HT1080 (cell line): ENCODE data around the gene MTSS2. TPM values are rescaled to one million over a fixed set of nuclear protein-coding genes. Genes with fewer than 3 reads are reported as not detected.
A peak's percentile ranks its signal among the peaks of the same experiment; 100 is the strongest.
"Not testable (repeated sequence)": the region's sequence is repeated elsewhere in the genome, so short reads cannot be mapped to it uniquely, and the experiment has no call there.

Source experiments
- DNase-seq: peaks from one replicate; pipeline ENCODE4 v3.0.0-alpha.2; 2015; ENCODE audit warnings: low read depth
- total RNA-seq: library from RNA; depleted of rRNA; stranded (reverse); fragments of >200 nt; shearing (Covaris generic); gene quantifications from 2 replicates; pipeline ENCODE4 v1.2.3, GENCODE V29; 2014

The MTSS2 gene
- total RNA-seq, 1 experiment from 2014 or later, result 16.0 TPM

DNA sequence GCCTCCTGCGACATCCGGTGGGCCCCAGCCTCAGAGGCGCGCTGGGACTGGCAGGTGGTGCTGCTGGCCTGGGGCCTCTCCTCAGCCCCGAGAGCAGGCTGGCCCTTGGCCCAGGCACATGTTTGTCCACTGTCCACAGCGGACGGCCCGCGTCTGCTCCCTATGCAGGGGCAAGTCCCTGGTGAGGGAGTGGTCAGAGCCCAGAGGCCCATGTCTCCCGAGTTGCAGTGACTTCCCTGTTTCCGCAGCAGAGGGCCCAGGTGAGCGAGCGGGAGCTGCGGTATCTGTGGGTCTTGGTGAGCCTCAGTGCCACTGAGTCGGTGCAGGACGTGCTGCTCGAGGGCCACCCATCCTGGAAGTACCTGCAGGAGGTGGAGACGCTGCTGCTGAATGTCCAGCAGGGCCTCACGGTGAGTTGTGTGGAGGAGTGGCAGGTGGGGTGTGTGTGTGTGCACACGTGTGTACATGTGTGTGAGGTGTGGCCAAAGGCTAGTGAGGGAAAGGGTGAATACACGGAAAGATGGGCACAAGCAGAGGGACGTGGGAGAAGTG is 29.1 kb downstream of the MTSS2 start:
- DNase-seq, result no peak

- no peak for DNase-seq
Measured at GRCh38 chr16:70656065-70656711, 29.7 kb downstream of the MTSS2 start.

DNA sequence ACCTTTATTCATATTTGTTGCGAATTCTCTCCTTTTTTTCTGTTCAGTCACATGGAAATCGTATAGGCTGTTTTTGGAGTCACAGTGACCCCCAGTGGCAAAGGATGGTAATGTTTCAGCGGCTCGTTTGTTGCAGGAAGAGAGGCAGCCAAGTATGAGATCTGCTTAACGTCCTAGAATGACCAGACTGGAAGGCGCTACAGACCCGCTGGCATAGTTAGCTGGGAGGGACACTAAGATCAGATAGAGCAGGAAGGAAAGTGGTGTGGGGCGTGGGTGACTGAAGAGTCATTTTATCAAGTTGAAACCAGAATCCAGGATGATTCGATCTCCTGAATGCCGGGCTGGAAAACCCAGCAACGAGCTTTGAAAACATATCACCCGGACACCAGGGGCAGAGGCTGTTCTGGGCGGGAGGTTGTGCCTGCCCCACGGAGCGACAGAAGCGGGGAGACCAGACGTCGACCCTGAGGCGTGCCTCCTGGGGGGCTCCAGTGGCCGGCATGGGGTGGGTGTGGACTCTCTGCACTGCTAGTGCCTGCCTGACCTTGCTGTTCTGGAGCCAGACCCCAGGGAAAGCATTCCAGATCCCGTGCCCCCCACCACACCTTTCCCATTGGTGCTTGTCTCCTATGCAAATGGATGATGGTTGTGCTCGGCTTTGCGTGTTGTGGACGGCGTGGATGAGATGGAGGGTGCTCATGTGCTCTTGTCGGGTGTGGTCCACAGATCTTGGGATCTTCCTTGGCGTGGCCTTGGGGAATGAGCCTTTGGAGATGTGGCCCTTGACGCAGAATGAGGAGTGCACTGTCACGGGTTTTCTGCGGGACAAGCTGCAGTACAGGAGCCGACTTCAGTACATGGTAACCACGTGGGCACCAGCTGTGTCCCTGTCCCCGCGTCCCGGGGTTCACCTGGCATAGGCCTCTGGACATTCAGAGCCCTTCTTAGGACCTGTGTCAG is 31.8 kb downstream of the MTSS2 start:
- peak; percentile 89 for DNase-seq

- no peak for DNase-seq
Measured at GRCh38 chr16:70653406-70653805, 32.4 kb downstream of the MTSS2 start.

GRCh38 chr16:70652322-70652721 is 33.5 kb downstream of the MTSS2 start:
- DNase-seq, result no peak

DNA sequence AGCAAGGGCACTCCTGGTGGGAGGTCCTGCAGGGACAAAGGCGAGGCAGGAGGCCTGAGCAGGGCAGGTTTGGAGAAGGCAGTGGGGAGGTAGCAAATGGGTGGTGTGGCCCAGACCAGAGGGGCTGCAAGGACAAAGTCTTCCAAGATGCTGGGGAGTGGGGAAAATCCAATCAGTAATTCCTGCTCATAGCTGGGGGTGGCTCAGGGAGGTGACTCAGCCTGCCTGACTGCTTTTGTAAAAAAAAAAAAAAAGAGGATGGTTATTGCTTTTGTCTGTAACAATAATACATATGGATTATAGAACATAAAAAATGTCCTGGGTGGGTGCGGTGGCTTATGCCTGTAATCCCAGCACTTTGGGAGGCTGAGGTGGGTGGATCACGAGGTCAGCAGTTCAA is 34.3 kb downstream of the MTSS2 start:
- DNase-seq, result peak; percentile 46

DNA sequence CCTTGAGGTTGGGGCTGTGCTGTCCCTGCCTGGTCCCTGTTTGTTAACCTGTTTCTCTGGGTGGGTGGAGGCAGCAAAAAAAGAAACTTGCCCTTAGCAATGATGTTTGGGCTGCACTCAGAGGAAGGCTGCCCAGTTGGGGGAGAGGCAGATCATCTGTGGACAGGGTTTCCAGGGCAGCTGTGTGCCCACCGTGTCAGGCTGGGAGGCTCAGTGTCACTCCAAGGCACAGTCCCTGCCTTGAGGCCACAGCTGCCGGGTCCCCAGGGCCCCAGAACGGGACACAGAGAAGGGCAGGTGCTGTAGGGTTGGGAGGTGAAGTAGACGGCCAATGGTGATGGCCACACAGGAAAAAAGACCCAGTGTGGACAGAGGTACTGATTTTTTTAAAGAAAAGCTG is 35.6 kb downstream of the MTSS2 start:
- DNase-seq, result no peak

DNA sequence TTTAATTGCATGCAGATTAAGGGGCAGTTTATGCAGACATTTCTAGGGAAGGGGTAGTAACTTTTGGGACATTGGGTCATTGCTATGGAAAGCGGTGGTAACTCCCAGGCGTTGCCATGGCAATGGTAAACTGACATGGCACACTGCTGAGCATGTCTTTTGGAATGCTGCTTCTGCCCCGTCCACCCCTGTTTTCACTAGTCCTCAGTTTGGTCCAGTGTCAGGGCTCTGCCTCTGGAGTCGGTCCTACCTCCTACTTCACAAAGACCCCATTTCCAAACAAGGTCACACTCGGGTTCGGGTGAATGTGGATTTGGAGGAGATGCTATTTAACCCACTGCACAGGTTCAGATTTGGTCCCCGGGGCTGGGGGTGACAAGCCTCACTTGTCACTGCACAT is 36.6 kb downstream of the MTSS2 start:
- no peak for DNase-seq

DNA sequence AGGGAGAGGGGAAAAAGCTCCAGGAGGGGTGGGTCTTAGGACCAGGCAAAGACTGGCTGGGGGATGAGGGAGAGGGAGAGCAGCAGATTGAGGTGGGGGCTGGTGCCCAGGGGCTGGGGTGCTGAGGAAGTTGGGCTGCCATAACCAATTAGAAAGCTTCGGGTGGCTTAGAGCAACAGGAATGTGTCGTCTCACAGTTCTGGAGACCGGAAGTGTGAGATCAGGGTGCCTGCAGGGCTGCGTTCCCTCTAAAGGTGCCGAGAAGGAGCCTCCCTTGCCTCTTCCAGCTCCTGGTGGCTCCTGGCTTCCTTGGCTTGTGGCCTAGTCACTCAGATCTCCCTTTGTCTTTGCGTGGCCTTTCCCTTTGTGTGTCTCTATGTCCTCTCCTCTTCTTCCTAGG is 37.2 kb downstream of the MTSS2 start:
- no peak for DNase-seq

- no peak for DNase-seq
Measured at GRCh38 chr16:70647441-70648359, 38.2 kb downstream of the MTSS2 start.

- DNase-seq, result no peak
Measured at GRCh38 chr16:70646260-70647241, 39.3 kb downstream of the MTSS2 start, which contains the start of gene IL34. Gene IL34, plus strand, starts transcription at chr16:70646559. Its CDS starts 389 bp downstream, at chr16:70646948.

DNA sequence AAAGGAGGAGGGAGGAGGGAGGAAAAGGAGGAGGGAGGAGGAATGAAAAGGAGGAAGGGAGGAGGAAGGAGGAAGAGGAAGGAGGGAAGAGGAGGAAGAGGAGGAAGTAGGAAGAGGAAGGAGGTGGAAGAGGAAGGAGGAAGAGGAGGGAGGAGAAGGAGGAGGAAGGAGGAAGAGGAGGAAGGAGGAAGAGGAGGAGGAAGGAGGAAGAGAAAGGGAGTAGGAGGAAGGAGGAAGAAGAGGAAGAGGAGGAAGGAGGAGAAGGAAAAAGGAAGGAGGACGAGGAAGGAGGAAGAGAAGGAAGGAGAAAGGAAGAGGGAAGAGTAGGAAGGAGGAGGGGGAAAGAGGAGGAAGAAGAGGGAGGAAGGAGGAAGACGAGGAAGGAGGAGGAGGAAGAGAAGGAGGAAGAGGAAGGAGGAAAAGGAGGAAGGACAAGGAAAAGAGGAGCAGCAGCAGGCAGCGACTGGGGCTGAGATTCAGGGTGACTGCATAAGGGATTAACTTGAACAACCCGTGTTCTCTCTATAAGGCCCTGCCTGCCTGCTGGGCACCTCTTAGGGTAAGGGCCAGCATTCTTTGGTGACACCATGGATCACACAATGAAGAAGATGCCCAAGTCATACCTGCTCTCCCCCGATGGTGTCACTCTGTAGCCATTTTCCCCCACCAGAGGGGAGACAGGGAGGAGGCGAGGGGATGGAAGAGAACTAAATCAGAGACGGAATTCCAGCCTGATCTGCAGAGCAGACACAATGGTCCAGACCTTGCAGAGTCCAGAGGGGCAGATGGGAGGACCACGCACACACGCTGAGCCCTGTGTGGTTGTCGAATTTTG is 40.9 kb downstream of the MTSS2 start:
- no peak for DNase-seq

DNA sequence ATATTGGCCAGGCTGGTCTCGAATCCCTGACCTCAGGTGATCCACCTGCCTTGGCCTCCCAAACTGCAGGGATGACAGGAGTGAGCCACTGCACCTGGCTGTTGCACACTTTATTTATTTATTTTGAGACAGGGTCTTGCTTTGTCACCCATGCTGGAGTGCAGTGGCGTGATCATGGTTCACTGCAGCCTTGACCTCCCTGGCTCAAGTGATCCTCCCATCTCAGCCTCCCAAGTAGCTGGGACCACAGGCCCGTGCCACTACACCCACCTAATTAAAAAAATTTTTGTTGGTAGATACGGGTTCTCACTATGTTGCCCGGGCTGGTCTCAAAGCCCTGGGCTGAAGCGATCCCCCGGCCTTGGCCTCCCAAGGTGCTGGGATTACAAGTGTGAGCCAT is 42.6 kb downstream of the MTSS2 start:
- DNase-seq, result not testable (repeated sequence)

DNA sequence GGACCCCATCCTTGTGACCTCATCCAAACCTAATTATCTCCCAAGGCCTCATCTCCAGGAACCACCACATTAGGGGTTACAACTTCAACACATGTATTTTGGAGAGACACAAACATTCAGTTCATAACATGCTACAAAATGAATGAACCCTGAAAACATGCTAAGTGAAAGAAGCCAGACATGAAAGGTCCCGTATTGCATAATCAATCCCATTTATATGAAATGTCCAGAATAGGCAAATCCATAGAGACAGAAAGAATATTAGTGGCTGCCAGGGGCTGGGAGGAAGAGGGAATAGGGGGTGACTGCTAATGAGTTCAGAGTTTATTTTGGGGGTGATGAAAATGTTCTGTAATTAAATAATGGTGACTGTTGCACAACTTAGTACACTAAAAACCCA is 43.2 kb downstream of the MTSS2 start:
- no peak for DNase-seq

DNA sequence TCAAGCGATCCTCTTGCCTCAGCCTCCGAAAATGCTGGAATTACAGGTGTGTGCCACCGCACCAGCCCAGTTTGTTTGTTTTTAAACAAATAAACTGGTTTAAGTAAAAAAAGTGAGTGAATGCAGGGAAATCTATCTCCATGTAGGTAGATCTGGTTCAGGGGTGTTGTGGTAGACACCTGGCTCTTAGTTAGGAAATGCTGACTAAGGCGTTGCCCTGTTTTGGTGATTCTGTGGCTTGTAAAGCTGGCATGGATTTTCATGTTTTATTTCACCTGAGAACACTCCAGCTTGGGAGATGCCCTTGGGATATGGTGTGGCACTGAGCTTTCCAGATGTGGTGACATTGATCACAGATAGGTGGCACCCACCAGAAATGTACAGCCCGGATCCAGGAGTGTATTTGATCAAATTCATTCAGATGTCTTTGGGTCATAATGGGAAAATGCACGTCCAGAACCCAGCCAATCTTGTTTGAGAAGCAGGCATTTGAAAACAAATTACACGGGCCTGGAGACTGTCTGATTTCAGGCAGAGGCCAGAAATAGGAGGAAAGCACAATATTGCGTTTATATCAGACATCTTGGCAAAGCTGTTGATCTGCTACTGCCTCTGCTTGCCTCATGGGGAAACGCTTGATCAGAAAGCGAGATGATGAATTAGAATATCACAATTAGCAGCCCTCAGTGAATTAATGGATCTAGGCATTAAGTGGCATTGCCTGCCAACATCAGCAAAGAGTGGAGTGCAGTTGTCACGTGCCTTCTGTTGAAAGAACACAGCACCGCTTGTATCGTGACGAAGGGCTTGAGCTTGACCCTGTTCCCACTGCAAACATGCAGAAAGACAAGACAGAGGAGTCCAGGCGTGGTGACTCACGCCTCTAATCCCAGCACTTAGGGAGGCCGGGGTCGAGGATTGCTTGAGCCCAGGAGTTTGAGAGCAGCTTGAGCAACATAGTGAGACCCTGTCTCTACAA is 46.8 kb downstream of the MTSS2 start:
- DNase-seq, result peak; percentile 64
